K562 (cell line): ENCODE measurements around the gene MICAL2. TPM values are rescaled to one million over a fixed set of nuclear protein-coding genes. Genes with fewer than 3 reads are reported as not detected.

ENCODE experiments used
- BMI1 ChIP-seq: fragments of 150-350 bp; IDR thresholded peaks from 2 replicates; pipeline ENCODE4 v1.6.1; 2014; ENCODE audit warnings: low read length
- BRCA1 ChIP-seq, 2 experiments: fragments of 450-650 bp in 1 of 2; sonication (generic) in 1 of 2; formaldehyde crosslinking in 1 of 2; IDR thresholded peaks; 2 replicates each; pipeline versions ENCODE4 v1.5.0 to v1.6.1; 2017 to 2020; ENCODE audit warnings: mild to moderate bottlenecking in 1 of 2, missing genetic modification reagents in 1 of 2
- BRD9 ChIP-seq: fragments of 450-650 bp; IDR thresholded peaks from 2 replicates; pipeline ENCODE4 v1.6.1; 2018; ENCODE audit warnings: low read depth; ENCODE audit not compliant: partially characterized antibody
- CEBPZ ChIP-seq: fragments of 150-350 bp; IDR thresholded peaks from 2 replicates; pipeline ENCODE4 v1.6.1; 2014; ENCODE audit warnings: low read depth, mild to moderate bottlenecking, low read length, borderline replicate concordance
- CXXC5 ChIP-seq: fragments of 250-450 bp; sonication (Bioruptor Pico); IDR thresholded peaks from 2 replicates; pipeline ENCODE4 v1.8.0; 2022; ENCODE audit warnings: inconsistent platforms, mild to moderate bottlenecking, moderate library complexity
- E2F3 ChIP-seq: fragments of 250-450 bp; sonication (Bioruptor Pico); IDR thresholded peaks from 2 replicates; pipeline ENCODE4 v1.4.0; 2020; ENCODE audit warnings: mild to moderate bottlenecking
- EP400 ChIP-seq: fragments of 450-650 bp; IDR thresholded peaks from 2 replicates; pipeline ENCODE4 v1.6.1; 2017; ENCODE audit warnings: antibody characterized with exemption, mild to moderate bottlenecking, moderate library complexity
- HOMEZ ChIP-seq: fragments of 250-450 bp; sonication (Bioruptor Pico); IDR thresholded peaks from 2 replicates; pipeline ENCODE4 v1.4.0; 2020; ENCODE audit warnings: mild to moderate bottlenecking, moderate library complexity
- MNT ChIP-seq, 2 experiments: fragments of 450-650 bp; conservative IDR thresholded peaks; 2 replicates each; pipeline ENCODE4 v1.6.1; 2017; ENCODE audit warnings: mild to moderate bottlenecking in 2 of 2, moderate library complexity in 2 of 2
- RUNX1 ChIP-seq: sonication (generic); IDR thresholded peaks from 2 replicates; pipeline ENCODE4 v1.6.1; 2016; ENCODE audit warnings: antibody characterized with exemption, low read depth
- SRSF9 ChIP-seq: fragments of 200-400 bp; formaldehyde crosslinking; IDR thresholded peaks from 2 replicates; pipeline ENCODE4 v1.6.1; 2017; ENCODE audit warnings: low read depth, low read length, borderline replicate concordance
- ZC3H11A ChIP-seq: IDR thresholded peaks from 2 replicates; pipeline ENCODE4 v1.6.1; 2012; ENCODE audit warnings: low read depth, low read length, improper control_type of control experiment
- ZFX ChIP-seq: sonication (generic); formaldehyde crosslinking; IDR thresholded peaks from 2 replicates; pipeline ENCODE4 v1.8.0; 2022; ENCODE audit warnings: mild to moderate bottlenecking, missing genetic modification reagents, moderate library complexity
- ZNF444 ChIP-seq: fragments of 250-450 bp; sonication (Bioruptor Pico); IDR thresholded peaks from 2 replicates; pipeline ENCODE4 v1.4.0; 2020; ENCODE audit warnings: mild to moderate bottlenecking, moderate library complexity
- polyA plus RNA-seq, 8 experiments: library from polyadenylated mRNA; depleted of rRNA in 4 of 8; stranded (reverse) in 5 of 8; unstranded in 3 of 8; fragments of >200 nt; fragmentation: Nextera tagmentation in 2 of 8; fragmentation: Illumina TruSeq in 1 of 8; extraction: Ambion mirVana in 2 of 8; extraction: Trizol in 1 of 8; gene quantifications; 2 replicates each; pipeline versions ENCODE4 v1.2.1 to v1.2.3, GENCODE V29; 2011 to 2014; ENCODE audit warnings: inconsistent platforms in 1 of 8, missing spikeins in 1 of 8
- total RNA-seq, 7 experiments: library from RNA; depleted of rRNA in 6 of 7; stranded (reverse); fragments of >200 nt in 6 of 7; fragmentation: Illumina TruSeq in 2 of 7; extraction: Trizol in 2 of 7; gene quantifications; 2 replicates each; pipeline versions ENCODE4 v1.2.1 to v1.2.3, GENCODE V29; 2011 to 2021; ENCODE audit warnings: low replicate concordance in 1 of 7
- TF ChIP-seq, protein P1 (sequence below): fragments of 450-650 bp; formaldehyde crosslinking; IDR thresholded peaks from 2 replicates; pipeline ENCODE4 v1.4.0; 2022; ENCODE audit warnings: missing genetic modification characterization
- TF ChIP-seq, protein P2 (sequence below), 2 experiments: fragments of 450-650 bp; IDR thresholded peaks; 2 replicates each; pipeline ENCODE4 v1.6.1; 2016

Gene MICAL2
- total and polyA plus RNA-seq, 9 of the 15 experiments (the other 6 are each of a cell fraction or from before 2014, with no cell fraction given) = 4.7 to 64.2 (median 33.6) TPM

- TF ChIP-seq, protein P1, sequence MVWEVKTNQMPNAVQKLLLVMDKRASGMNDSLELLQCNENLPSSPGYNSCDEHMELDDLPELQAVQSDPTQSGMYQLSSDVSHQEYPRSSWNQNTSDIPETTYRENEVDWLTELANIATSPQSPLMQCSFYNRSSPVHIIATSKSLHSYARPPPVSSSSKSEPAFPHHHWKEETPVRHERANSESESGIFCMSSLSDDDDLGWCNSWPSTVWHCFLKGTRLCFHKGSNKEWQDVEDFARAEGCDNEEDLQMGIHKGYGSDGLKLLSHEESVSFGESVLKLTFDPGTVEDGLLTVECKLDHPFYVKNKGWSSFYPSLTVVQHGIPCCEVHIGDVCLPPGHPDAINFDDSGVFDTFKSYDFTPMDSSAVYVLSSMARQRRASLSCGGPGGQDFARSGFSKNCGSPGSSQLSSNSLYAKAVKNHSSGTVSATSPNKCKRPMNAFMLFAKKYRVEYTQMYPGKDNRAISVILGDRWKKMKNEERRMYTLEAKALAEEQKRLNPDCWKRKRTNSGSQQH (CRISPR knock-in tag) = peak; percentile 80; the same call in 1 of the 2 replicates
- TF ChIP-seq ZNF444 (CRISPR knock-in tag) (0 out of 2 replicates have a peak, but pooled peaks have one; percentile 22), HOMEZ (CRISPR knock-in tag) (no peak), EP400 (peak; percentile 89), BMI1 (no peak), ZFX (CRISPR knock-in tag) (no peak), CXXC5 (peak; percentile 92), BRCA1 (IDR thresholded peaks at IDR 0.05) (no peak), BRCA1 (CRISPR knock-in tag; IDR thresholded peaks at IDR 0.05) (no peak), CEBPZ (no peak), MNT (conservative IDR thresholded peaks at IDR 0.05) (peak; percentile 98 to 99), SRSF9 (no peak), E2F3 (CRISPR knock-in tag) (0 out of 2 replicates have a peak, but pooled peaks have one; percentile 13), ZC3H11A (no peak), RUNX1 (peak; percentile 88; the same call in 1 of the 2 replicates), BRD9 (peak; percentile 66)
- TF ChIP-seq, protein P2, sequence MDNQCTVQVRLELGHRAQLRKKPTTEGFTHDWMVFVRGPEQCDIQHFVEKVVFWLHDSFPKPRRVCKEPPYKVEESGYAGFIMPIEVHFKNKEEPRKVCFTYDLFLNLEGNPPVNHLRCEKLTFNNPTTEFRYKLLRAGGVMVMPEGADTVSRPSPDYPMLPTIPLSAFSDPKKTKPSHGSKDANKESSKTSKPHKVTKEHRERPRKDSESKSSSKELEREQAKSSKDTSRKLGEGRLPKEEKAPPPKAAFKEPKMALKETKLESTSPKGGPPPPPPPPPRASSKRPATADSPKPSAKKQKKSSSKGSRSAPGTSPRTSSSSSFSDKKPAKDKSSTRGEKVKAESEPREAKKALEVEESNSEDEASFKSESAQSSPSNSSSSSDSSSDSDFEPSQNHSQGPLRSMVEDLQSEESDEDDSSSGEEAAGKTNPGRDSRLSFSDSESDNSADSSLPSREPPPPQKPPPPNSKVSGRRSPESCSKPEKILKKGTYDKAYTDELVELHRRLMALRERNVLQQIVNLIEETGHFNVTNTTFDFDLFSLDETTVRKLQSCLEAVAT (IDR thresholded peaks at IDR 0.05) = peak; percentile 49; a peak in 1 of 4 replicates
Measured at GRCh38 chr11:12200991-12201985, 90.9 kb downstream of the MICAL2 start (continued).
